ENCODE measurements around the gene GLT1D1. TPM values are rescaled to one million over a fixed set of nuclear protein-coding genes. Genes with fewer than 3 reads are reported as not detected.

GLT1D1 gene
- total and polyA plus RNA-seq, 2 donors (not counting 1 experiment from before 2014, with no cell fraction given) = under 0.01 TPM; not detected in 1

DNA sequence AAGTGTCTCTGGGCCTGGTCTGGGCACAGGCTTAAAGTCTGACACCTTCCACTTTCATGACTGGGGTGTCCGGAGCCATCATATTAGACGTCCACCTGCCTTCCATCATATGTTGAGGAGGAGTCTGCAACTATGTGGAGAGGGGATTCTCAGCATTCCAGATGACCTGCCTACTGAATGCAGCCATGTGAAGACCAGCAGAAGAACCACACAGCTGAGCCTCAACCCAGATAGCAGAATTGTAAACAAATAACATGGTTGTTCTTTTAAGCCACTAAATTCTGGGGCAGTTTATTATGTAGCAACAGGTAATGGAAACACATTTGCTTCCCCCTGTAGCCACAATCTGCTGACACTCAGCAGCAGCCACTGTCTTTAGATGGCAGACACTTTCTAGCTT, 25.6 kb upstream of the GLT1D1 start:
- no peaks in the 10 kb centered on the region for H4K20me1 ChIP-seq (ENCODE audit: control insufficient read depth, extremely low read depth, insufficient read depth, low read length)
- peaks cover 9% of the 10 kb centered on the region for H3K79me2 ChIP-seq (ENCODE audit: control insufficient read depth, insufficient read depth, low read length)
- no peak for DNase-seq (ENCODE audit: low read depth in 2 of 2)
- no peak overlapping the region for H2AFZ ChIP-seq (ENCODE audit: low read length)
- no peak overlapping the region for H3K27ac ChIP-seq (ENCODE audit: insufficient read depth, low read length)
- H3K4me1 ChIP-seq (ENCODE audit: control insufficient read depth, extremely low read depth, insufficient read depth, low read length) = no peaks in the 10 kb centered on the region
- no peak overlapping the region for H3K9ac ChIP-seq (ENCODE audit: insufficient read depth, low read length)
- H3K36me3 ChIP-seq (ENCODE audit: control insufficient read depth, insufficient read depth, low read length) = no peaks in the 10 kb centered on the region
- TF ChIP-seq EZH2 (IDR thresholded peaks at IDR 0.05; ENCODE audit: low read length, missing control alignments) (no peak), CTCF (conservative IDR thresholded peaks at IDR 0.05 in 1 of 2, IDR thresholded peaks at IDR 0.05 in 1 of 2; ENCODE audit: low read depth in 1 of 2, low read length in 2 of 2) (no peak)
- no peaks in the 10 kb centered on the region for H3K9me3 ChIP-seq (ENCODE audit: control insufficient read depth, insufficient read depth, low read depth, low read length)
- no peak overlapping the region for H3K4me3 ChIP-seq (replicated peaks in 1 of 4; ENCODE audit: control extremely low read depth in 1 of 4, insufficient read depth in 1 of 4, low read depth in 3 of 4, low read length in 4 of 4)
- no peaks in the 10 kb centered on the region for H3K27me3 ChIP-seq (ENCODE audit: control insufficient read depth, insufficient read depth, low read length)
- H3K4me2 ChIP-seq (ENCODE audit: extremely low read depth, insufficient read depth, low read length) = no peak overlapping the region

DNA sequence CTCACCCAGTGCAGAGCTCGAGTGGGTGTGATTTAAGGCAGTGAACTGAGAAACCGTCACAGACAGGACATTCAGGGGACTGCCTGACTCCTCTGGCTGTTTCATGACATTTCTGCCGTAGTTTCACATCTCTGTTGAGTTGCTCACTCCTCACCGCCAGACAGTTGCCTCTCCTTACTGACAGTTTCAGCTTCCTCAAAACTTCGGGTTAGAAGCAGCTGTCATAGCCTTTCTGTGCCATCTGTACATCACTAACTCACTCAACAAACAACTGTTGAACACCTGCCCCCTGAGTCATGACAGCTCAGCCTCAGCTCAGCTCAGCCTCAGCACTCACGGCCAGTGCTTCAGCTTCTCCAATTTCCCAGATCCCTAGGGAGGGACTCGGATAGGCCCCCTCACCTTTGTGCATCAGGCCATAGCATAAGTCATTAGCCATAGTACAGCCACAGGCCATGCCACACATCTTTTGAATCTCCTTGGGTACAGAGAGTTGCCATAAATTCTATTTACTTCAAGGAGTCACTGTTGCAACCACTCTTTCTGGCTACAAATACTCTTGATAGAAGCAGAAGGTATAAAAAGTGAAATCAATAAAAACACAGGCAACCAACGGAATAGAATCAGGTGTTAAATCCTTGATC, 23.3 kb upstream of the GLT1D1 start:
- H4K20me1 ChIP-seq (ENCODE audit: control insufficient read depth, extremely low read depth, insufficient read depth, low read length) = no peaks in the 10 kb centered on the region
- H3K4me3 ChIP-seq (replicated peaks in 1 of 4; ENCODE audit: control extremely low read depth in 1 of 4, insufficient read depth in 1 of 4, low read depth in 3 of 4, low read length in 4 of 4) = no peak overlapping the region
- H3K36me3 ChIP-seq (ENCODE audit: control insufficient read depth, insufficient read depth, low read length) = no peaks in the 10 kb centered on the region
- no peaks in the 10 kb centered on the region for H3K79me2 ChIP-seq (ENCODE audit: control insufficient read depth, insufficient read depth, low read length)
- no peaks in the 10 kb centered on the region for H3K4me1 ChIP-seq (ENCODE audit: control insufficient read depth, extremely low read depth, insufficient read depth, low read length)
- H3K4me2 ChIP-seq (ENCODE audit: extremely low read depth, insufficient read depth, low read length) = no peak overlapping the region
- H3K27ac ChIP-seq (ENCODE audit: insufficient read depth, low read length) = no peak overlapping the region
- H3K27me3 ChIP-seq (ENCODE audit: control insufficient read depth, insufficient read depth, low read length) = no peaks in the 10 kb centered on the region
- H3K9me3 ChIP-seq (ENCODE audit: control insufficient read depth, insufficient read depth, low read depth, low read length) = no peaks in the 10 kb centered on the region
- H2AFZ ChIP-seq (ENCODE audit: low read length) = no peak overlapping the region
- no peak for DNase-seq (ENCODE audit: low read depth in 2 of 2)
- H3K9ac ChIP-seq (ENCODE audit: insufficient read depth, low read length) = no peak overlapping the region
- TF ChIP-seq CTCF (conservative IDR thresholded peaks at IDR 0.05 in 1 of 2, IDR thresholded peaks at IDR 0.05 in 1 of 2; ENCODE audit: low read depth in 1 of 2, low read length in 2 of 2) (no peak), EZH2 (IDR thresholded peaks at IDR 0.05; ENCODE audit: low read length, missing control alignments) (no peak)

- Histone ChIP-seq H2AFZ (ENCODE audit: low read length) (no peak overlapping the region), H3K36me3 (ENCODE audit: control insufficient read depth, insufficient read depth, low read length) (no peaks in the 10 kb centered on the region), H3K4me1 (ENCODE audit: control insufficient read depth, extremely low read depth, insufficient read depth, low read length) (no peaks in the 10 kb centered on the region), H3K27me3 (ENCODE audit: control insufficient read depth, insufficient read depth, low read length) (no peaks in the 10 kb centered on the region), H3K9me3 (ENCODE audit: control insufficient read depth, insufficient read depth, low read depth, low read length) (no peaks in the 10 kb centered on the region), H3K27ac (ENCODE audit: insufficient read depth, low read length) (no peak overlapping the region), H3K4me2 (ENCODE audit: extremely low read depth, insufficient read depth, low read length) (no peak overlapping the region), H3K9ac (ENCODE audit: insufficient read depth, low read length) (no peak overlapping the region), H3K79me2 (ENCODE audit: control insufficient read depth, insufficient read depth, low read length) (no peaks in the 10 kb centered on the region), H4K20me1 (ENCODE audit: control insufficient read depth, extremely low read depth, insufficient read depth, low read length) (no peaks in the 10 kb centered on the region), H3K4me3 (replicated peaks in 1 of 4; ENCODE audit: control extremely low read depth in 1 of 4, insufficient read depth in 1 of 4, low read depth in 3 of 4, low read length in 4 of 4) (no peak overlapping the region)
- no peak for DNase-seq (ENCODE audit: low read depth in 2 of 2)
- no peak for TF ChIP-seq EZH2 (IDR thresholded peaks at IDR 0.05; ENCODE audit: low read length, missing control alignments)
- TF ChIP-seq CTCF (conservative IDR thresholded peaks at IDR 0.05 in 1 of 2, IDR thresholded peaks at IDR 0.05 in 1 of 2; ENCODE audit: low read depth in 1 of 2, low read length in 2 of 2) = no peak
Measured at GRCh38 chr12:128830505-128830893, 22.8 kb upstream of the GLT1D1 start.

Measured in fibroblast of lung (primary cell).